Measurements from ENCODE around the gene PIP5K1C. TPM values are rescaled to one million over a fixed set of nuclear protein-coding genes. Genes with fewer than 3 reads are reported as not detected.

The PIP5K1C gene
- total and polyA plus RNA-seq, 10 of the 15 experiments (the other 5 are each of a cell fraction or from before 2014, with no cell fraction given): 0.39 to 19.6 (median 5.3) TPM

- Histone ChIP-seq H2AFZ (ENCODE audit: control insufficient read depth, low read depth, low read length) (no peak overlapping the region), H3K9ac (ENCODE audit: control insufficient read depth, insufficient read depth, low read length) (no peak overlapping the region), H3K27ac (ENCODE audit: control insufficient read depth, insufficient read depth) (no peak overlapping the region), H3K4me1 (ENCODE audit: control insufficient read depth, insufficient read depth, low read length) (no peaks in the 10 kb centered on the region), H4K20me1 (ENCODE audit: control insufficient read depth, insufficient read depth) (no peaks in the 10 kb centered on the region), H3K27me3 (replicated peaks in 1 of 2; ENCODE audit: control insufficient read depth in 2 of 2, insufficient read depth in 2 of 2, low read length in 1 of 2) (no peaks in the 10 kb centered on the region), H3K36me3 (ENCODE audit: control insufficient read depth in 2 of 2, insufficient read depth in 2 of 2, low read length in 1 of 2) (peaks cover 3 to 6% of the 10 kb centered on the region in 2 experiments; a peak in 2 of 4 replicates), H3K9me3 (replicated peaks; ENCODE audit: control insufficient read depth, insufficient read depth, low read length) (no peaks in the 10 kb centered on the region), H3K79me2 (ENCODE audit: control insufficient read depth, insufficient read depth, low read length) (no peaks in the 10 kb centered on the region), H3K4me2 (ENCODE audit: control insufficient read depth, insufficient read depth) (no peak overlapping the region), H3K4me3 (no peak overlapping the region)
- in situ Hi-C loops (cut with MboI): no loop called here
- ChIA-PET SMC1A (ENCODE audit: uncharacterized antibody, unreplicated experiment) (no interaction called here), CTCF (no interaction called here), RAD21 (ENCODE audit: unreplicated experiment) (no interaction called here), POLR2A (interaction anchor here (0.6 kb wide), 1 partner anchor 1909 kb away, joined by 3 read pairs; no protein-coding TSS in a partner anchor)
- no peak for ATAC-seq
- WGBS (ENCODE audit: insufficient coverage, insufficient replicate concordance, low lambda C conversion rate, missing lambda C conversion rate): 84% methylated on average over 35 of the region's 37 CpGs
- DNase-seq (ENCODE audit: low read depth, low spot score): no peak
- intact Hi-C loops (cut with micrococcal nuclease; ENCODE audit: unreplicated experiment): no loop called here
- TF ChIP-seq ATF2 (IDR thresholded peaks at IDR 0.05; ENCODE audit: low read length) (no peak), NBN (IDR thresholded peaks at IDR 0.05) (no peak), CTCF (IDR thresholded peaks at IDR 0.05 in 2 of 3, conservative IDR thresholded peaks at IDR 0.05 in 1 of 3; ENCODE audit: control insufficient read depth in 2 of 3, extremely low read depth in 1 of 3, insufficient read depth in 1 of 3, low read depth in 3 of 3, low read length in 3 of 3) (no peak), SMAD5 (IDR thresholded peaks at IDR 0.05; ENCODE audit: low read depth) (no peak), CEBPB (IDR thresholded peaks at IDR 0.05; ENCODE audit: borderline replicate concordance in 1 of 2, low read depth in 2 of 2, low read length in 2 of 2) (no peak), IKZF1 (conservative IDR thresholded peaks at IDR 0.05) (no peak)
- FAIRE-seq: no peak
- no TSS peak for BruUV-seq (replicated peaks)
Measured at GRCh38 chr19:3653081-3653795, 47.0 kb downstream of the PIP5K1C start.
